ENCODE data around the gene TUT1.

The TUT1 gene

DNA sequence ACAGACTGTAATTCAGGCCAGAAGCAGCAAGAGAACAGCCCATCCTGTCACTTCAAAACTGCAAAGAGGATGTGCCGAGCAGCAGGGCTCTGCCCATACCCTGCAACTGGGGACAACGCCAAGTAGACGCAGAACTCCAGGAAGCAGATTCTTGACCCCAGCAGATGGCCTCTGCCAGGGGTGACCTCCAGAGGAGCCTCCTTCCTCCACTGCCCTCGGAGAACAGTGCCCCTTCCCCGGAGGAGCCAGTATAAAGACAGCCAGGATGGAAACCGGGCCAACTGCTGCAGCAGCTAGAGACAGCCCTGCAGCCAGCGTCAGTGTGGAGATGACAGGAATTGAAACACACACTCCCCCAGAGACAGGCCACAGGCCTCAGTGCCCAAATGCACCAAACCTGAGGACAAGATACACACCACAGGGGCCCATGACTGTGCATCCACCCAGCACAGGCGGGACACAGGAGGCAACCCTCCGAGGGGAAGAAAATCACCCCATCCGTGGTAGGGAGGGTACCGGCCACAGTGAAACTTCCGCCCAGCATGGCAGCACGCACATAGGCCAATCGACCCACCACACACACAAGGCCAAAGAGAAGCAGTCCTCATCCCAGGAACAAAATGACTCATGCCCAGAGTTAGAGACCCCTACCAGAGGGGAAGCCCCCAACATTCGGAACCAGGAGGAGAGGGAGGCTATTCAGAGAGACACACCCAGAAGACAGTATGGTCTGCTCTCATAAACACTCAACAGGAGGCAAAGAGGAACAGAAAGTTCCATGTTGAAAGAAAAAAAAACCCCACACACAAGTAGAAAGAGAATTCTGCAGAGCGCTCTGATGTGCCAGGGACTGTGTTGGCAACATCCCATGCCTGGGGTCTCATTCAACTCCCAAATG lies 50.3 kb downstream of the TUT1 start:
- DNase-seq = no peak

DNA sequence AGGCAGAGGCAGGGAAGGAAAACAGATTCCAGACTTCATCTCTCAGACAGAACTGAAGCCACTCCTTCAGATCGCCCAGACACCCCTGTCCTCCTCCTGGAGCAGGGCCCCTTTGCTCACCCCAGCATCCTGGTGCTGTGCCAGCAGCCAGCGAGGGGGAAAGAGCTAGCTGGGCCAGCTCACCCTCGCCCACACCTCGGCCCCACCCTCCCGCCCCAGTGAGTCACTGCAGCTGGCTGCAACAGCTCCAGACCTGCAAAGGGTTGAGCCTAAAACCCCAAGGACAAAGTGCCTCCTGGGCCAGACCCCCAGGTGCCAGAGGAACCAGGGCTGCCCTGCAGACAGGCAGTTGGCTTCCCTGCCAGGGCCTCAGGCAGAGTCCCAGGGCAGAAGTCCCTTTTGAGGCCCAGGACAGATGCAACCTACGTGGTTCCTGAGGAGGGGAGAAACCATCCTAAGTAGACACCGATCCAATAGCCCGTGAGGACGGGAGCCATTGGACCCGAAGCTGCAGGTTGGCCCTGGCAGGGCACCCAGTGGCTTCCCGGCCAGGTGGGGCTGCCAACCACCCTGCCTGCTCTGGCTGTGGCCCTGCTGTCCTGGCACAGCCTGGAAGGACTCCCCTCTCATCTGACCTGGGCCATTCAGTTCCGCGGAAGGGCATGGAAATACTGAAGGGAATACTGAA lies 51.9 kb downstream of the TUT1 start:
- peak; percentile 40 for DNase-seq

- DNase-seq = no peak
Measured at GRCh38 chr11:62538470-62539237, 52.7 kb downstream of the TUT1 start.

DNA sequence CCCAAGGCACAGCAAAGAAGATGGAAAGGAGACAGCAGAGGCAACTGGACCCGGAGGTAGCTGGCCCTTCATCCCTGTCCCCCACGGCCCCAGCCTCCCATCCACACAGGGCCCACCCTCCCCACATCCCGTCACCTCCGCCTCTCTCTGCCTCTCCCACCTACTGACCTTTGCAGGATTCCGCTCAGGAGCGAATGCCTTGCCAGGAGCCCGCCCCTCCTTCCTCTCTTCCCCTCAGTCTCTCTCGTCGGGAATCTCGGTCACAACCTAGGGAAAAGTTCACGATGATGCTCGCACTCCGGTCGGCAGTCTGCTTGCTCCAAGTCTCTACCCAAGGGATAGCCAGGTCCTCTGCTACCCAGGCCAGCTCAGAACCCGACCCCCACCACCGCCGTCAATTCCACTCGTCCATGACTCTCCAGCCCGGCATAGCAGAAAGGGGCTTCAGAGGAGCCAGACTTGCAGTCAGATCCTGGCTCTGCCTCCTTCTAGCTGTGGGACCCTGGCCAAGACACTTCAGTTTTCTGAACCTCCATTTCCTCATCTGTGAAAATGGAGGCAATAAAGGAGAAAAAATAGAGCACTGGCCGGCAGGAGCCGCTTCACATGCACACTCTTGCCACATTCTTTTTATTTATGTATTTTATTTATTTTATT lies 54.9 kb downstream of the TUT1 start:
- no peak for DNase-seq

DNA sequence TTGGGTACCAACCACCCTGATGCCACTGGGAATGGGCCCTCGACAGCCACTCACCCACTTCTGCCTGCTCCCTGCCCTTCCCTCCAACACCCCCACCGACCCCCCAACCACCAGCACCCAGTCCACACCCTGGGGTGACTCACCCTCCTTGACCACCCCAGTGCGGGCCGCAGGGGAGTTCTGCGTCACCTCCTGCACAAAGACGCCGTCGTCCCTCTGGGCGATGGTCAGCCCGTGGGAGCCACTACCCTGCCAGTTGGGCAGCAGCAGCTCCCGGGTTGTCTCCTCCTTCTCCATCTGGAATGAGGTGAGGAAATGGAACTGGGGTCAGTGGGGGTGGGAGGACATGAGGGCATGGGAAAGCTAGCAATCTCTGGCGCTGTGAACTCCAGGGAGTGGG lies 55.5 kb downstream of the TUT1 start:
- no peak for DNase-seq

GRCh38 chr11:62534779-62535545 lies 56.4 kb downstream of the TUT1 start:
- no peak for DNase-seq

DNA sequence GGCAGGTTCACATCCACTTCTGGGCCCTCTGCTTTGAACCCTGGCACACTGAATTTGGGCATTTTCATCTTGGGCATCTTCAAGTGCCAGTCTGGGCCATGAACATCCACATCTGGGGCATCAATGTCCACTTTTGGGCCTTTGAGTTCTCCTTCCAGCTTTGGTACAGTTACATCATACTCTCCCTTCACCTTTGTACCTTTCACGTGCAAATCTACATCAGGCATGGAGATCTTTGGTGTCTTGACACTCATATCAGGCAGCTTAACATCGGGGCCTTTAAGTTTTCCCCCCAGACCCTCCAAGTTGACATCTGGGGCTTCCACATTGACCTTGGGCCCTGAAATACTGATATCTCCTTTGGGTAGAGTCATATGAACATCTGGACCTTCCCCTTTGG lies 59.2 kb downstream of the TUT1 start:
- DNase-seq = no peak
